GM19397 (cell line): ENCODE measurements around the gene CCDC102A.

Experiments
- ATAC-seq: cut with Tn5 transposase; IDR thresholded peaks from one replicate; pipeline ENCODE4 v1.9.1; 2021; ENCODE audit warnings: mild to moderate bottlenecking, moderate library complexity; ENCODE audit not compliant: unreplicated experiment

Gene CCDC102A

GRCh38 chr16:57479976-57480753, 56.2 kb downstream of the CCDC102A start:
- no peak for ATAC-seq

GRCh38 chr16:57479205-57479975, 57.0 kb downstream of the CCDC102A start:
- ATAC-seq, result no peak

DNA sequence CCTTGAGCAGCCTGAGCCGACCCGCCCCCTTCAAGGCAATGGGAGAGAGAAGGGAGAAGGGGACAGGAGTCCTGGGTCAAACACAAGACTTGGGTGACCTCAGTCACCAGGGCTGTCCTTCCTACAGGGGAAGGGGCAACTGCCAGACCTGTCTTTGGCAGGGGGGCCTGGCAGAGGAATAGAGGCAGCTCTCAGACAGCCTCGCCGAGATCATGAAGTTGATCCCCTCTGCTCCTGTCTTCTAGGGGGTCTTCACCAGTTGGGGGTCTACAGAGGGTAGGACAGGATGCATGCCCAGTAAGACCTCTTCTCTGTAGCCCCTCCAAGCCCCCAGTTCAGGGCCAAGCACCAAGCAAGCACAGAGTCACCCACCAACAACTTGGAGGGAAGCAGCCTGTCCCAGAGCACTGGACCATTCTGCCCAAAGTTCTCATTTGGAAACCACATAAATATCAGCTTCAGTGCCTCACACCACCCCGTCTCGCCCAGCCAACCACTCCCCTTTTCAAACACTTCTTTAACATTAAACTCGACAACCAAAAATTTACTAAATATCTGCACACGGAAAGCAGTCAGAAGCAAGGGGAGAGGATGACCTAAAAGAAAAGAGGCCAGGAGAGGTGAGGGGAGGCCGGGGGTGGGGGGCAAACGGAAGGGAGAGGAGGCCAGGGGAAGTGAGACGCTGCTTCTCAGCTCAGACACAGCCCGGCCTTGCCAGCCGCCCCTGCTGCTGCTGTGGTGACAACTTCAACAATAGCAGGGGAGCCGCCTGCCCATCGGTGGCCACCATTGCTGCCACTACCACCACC, 57.8 kb downstream of the CCDC102A start:
- no peak for ATAC-seq

DNA sequence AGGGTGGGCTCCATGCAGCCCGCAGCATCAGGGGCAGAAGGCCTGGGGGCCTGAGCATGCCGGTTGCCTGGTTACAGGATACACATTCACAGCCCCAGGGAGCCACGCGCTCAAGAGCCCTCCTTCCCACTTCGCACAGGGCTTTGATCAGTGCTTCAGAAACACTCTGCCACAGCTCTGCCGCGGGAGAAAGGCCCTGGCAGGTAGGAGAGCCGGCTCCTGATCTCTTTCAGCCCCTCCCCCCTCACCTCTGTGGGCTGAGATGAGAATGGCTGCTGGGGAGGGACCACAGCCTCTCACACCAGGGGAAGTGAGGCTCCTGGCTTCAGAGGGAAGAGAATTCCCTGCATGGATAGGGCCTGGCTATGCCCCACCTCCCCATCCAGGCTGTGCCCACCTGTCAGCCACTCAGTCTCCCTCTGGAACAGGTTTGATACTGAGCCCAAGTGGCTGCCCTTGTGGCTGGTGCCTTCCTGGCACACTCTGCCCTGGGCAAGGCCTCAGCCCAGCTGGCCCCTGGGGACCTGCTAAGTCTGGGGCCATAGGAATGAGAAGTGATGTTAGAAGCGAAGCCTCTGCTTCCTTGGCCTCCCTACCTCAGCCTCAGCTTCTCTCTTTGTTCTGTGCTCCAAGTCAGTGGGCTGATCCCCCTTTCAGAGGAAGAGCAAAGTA, 58.7 kb downstream of the CCDC102A start:
- ATAC-seq, result no peak

- ATAC-seq, result no peak
Observed at GRCh38 chr16:57476546-57477410, 59.6 kb downstream of the CCDC102A start.

GRCh38 chr16:57475711-57476339, 60.5 kb downstream of the CCDC102A start:
- ATAC-seq, result peak; percentile 80

- ATAC-seq, result no peak
Observed at GRCh38 chr16:57474671-57475661, 61.4 kb downstream of the CCDC102A start.

GRCh38 chr16:57473906-57474305, 62.5 kb downstream of the CCDC102A start:
- no peak for ATAC-seq

- ATAC-seq, result no peak
Observed at GRCh38 chr16:57473176-57473840, 63.1 kb downstream of the CCDC102A start.

DNA sequence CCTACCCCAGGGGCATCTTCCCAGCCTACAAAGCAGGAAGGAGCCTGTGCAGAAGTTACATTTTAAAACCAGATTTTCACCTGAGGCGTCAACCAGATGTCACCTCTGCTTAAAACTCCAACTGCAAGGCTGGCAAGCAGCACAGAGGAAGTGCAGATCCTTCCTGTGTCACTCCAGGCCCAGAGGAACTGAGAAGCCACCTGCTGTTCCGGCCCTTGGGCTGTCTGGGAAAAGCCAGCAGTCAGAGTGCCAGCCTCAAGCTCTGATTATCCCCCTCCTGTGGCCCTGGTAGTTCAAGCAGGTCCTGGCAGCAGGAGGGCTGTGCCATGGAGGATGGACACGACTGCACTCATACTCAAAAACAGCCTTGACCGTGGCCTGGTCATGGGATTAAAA, 63.7 kb downstream of the CCDC102A start:
- no peak for ATAC-seq

DNA sequence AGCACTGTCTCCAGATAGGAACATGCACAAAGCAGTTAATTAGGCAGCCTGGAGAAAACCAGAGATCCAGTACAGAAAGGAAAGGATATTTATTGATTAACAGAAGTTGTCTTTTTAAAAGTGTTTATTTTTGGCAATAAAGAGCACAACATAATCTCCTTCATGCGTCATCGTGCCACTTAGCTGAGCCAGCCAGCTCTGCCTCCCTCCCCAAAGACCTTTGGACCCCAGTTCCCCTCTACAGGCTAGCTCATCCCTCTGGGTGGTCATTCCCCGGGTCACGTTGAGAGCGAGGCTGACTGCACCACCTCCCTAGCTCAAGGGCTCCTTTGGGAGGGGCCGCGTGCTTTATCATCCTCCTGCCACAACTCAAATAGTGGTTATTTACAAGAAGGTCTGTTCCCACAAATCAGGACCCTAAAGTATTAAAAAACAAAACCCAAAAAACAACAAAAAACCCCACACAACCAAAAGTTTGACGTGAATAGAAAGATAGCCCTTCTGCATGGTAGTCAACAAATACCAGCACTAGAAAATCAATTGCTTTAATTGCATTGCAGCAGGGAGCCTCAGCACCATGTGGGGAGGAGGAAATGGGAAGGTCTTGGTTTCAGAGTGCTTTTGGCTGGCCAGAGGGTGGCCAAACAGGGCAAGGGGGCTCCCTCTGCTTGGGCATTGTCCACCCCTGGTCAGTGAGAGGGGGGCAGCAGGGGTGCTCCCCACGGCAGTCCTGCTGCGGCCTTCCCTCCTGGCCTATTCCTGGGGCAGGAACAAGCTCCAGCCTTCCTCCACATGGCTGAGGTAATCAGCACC, 64.3 kb downstream of the CCDC102A start:
- ATAC-seq, result no peak

GRCh38 chr16:57471209-57471608, 65.2 kb downstream of the CCDC102A start:
- no peak for ATAC-seq

DNA sequence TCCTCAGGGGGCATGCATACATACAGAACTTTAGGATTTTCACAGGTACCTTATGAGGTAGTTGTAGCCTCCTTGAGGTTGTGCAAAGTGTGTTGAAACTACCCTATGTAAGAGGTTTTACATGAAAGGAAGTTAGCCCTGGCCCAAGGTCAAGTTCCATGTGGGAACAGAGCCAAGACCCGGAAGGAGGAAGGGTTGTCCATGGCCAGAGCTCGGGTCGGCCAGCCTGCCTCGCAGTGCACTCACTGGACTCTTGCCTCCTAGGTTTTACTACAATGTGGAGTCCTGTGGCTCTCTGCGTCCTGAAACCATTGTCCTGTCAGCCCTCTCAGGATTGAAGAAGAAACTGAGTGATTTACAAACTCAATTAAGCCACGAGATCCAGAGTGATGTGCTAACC, 65.7 kb downstream of the CCDC102A start:
- ATAC-seq, result no peak

GRCh38 chr16:57469917-57470470, 66.4 kb downstream of the CCDC102A start:
- ATAC-seq, result no peak

- ATAC-seq, result no peak
Observed at GRCh38 chr16:57469046-57469445, 67.3 kb downstream of the CCDC102A start.

DNA sequence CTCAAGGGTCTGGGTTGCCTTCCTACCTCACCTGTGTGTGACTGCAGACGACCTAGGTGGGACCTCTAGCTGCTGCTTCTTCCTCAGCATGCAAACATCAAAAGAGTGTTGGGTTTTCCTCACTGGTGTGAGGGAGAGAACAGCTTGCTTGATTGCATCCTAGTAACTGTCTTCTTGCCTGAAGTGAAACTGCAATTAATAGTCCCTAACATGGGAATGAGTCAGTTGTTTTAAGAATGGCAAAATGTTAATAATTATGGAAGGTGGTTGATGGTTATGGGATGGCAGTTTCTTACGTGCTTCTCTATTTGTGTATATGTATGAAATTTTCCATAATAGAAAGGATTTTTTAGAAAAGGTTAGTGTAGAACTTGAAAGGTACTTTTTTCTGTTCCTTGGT, 68.0 kb downstream of the CCDC102A start:
- no peak for ATAC-seq

- no peak for ATAC-seq
Observed at GRCh38 chr16:57464523-57464922, 71.8 kb downstream of the CCDC102A start.
